NCI-H146 treated with DMSO at 0.1 percent for 48 hours (cell line): Measurements from ENCODE around the gene CD52.
"Not testable (repeated sequence)": the region's sequence is repeated elsewhere in the genome, so short reads cannot be mapped to it uniquely, and the experiment has no call there.

ENCODE experiments used
- DNase-seq: peaks from one replicate; lab custom pipeline; 2025; ENCODE audit not compliant: unreplicated experiment; lab: John Stamatoyannopoulos, UW

Gene CD52

DNA sequence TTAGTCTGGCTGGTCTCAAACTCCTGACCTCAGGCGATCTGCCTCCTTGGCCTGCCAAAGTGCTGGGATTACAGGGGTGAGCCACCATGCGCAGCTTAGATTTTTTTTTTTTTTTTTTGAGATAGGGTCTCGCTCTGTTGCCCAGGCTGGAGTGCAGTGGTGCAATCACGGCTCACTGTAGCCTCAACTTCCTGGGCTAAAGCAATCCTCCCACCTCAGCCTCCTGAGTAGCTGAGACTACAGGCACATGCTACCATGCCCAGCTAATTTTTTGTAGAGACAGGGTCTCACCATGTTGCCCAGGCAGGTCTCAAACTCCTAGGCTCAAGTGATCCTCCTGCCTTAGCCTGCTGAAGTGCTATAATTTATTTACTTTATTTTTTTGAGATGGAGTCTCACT is 11.6 kb downstream of the CD52 start:
- not testable (repeated sequence) for DNase-seq

- DNase-seq: no peak
These were observed 12.5 kb downstream of the CD52 start for GRCh38 chr1:26330276-26330675.

DNA sequence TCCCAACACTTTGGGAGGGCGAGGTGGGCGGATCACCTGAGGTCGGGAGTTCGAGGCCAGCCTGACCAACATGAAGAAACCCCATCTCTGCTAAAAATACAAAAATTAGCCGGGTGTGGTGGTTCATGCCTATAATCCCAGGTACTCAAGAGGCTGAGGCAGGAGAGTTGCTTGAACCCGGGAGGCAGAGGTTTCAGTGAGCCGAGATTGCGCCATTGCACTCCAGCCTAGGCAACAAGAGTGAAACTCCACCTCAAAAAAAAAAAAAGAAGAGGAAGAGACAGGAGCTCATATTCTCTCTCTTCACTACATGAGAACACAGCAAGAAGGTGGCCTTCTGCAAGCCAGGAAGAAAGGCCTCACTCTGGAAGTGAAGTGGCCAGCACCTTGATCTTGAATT is 15.6 kb downstream of the CD52 start:
- DNase-seq: not testable (repeated sequence)

DNA sequence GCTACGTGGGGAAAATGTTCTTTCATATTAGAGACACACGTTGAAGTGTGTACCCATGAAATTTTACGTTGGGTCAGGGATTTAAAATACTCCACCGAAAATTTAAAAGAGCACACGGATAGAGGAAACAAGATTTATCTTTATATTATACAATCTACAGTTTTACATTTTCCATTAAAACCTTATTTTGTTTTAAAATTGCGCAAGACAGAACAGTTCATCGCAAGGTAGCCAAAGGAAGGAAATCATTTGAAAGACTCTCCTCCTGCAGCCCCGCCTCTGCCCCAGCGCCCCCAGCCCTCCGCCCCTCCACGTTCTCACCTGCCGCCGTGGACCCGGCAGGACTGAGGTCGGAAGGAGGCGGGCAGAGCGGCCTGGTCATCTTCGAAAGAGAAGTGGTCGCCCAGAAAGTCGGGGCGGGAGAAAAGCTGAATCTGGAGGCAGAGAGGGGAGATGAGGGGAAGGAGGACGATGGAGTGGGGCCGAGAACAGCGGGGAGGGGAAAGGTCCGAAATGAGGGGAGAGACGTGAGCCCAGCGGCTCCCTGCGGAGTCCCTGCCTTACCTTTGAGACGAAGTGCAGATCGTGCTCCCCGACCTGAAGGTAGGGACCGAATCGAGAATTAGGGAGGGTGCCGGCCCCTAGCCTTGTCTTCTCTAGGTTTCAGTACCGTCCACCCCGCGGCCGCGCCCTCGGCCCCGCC is 18.2 kb downstream of the CD52 start:
- peak; percentile 33 for DNase-seq

DNA sequence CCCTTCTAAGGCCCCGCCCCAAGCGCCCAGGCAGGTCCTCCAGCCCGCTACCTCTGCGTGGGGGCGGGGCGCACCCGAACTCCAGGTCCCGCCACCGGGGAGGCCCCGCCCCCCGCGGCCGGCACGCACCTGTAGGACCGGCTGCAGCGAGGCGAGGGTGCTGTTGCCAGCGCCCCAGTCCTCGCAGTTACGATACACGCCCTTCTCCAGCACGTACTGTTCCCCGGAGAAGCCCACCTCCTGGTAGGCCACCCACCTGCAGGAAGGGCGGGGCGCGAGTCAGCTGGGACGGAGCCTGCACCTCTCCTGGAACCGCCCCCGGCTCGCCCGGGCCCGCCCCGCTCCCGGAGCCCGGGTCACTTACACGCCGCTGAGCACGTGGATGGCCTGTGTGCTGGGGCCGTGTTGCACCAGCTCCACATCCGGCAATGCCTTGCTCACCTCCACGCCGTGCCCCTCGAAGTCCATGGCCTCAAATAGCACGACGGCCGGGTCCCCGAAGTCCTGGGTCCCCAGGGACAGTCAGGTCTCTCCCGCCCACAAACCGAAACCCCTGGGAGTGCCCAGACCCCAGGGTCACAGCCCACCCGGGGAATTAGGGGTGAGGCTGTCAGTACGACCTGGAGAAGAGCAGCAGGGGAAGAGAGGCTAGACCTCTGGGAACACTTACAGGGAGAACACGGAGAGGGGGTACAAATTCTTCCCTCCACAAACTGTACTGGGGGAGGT is 18.9 kb downstream of the CD52 start:
- DNase-seq: peak; percentile 71

DNA sequence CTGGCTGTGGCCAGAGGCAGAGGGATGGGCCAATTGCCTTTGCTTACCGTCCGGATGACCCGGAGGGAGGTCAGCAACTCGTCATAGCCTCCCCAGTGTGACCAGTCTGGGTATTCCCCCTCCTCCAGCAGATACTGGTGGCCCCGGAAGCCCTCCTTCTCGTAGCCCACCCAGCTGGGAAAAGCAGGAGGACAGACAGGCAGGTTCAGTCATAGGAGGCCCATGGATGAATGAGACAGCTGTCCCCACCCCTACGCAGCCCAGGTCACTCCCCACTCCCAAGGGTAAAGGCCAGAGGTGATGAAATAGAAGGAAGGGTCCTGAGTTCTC is 19.4 kb downstream of the CD52 start:
- no peak for DNase-seq

- DNase-seq: no peak
These were observed 19.9 kb downstream of the CD52 start for GRCh38 chr1:26337625-26338024.

- no peak for DNase-seq
These were observed 20.9 kb downstream of the CD52 start for GRCh38 chr1:26338670-26339069.

- no peak for DNase-seq
These were observed 22.3 kb downstream of the CD52 start for GRCh38 chr1:26340047-26340481.

- DNase-seq: no peak
These were observed 26.6 kb downstream of the CD52 start for GRCh38 chr1:26344147-26344920.

GRCh38 chr1:26345718-26346117 is 28.0 kb downstream of the CD52 start:
- no peak for DNase-seq

GRCh38 chr1:26346274-26347033 is 28.7 kb downstream of the CD52 start:
- no peak for DNase-seq

GRCh38 chr1:26349188-26349876 is 31.6 kb downstream of the CD52 start:
- DNase-seq: no peak

DNA sequence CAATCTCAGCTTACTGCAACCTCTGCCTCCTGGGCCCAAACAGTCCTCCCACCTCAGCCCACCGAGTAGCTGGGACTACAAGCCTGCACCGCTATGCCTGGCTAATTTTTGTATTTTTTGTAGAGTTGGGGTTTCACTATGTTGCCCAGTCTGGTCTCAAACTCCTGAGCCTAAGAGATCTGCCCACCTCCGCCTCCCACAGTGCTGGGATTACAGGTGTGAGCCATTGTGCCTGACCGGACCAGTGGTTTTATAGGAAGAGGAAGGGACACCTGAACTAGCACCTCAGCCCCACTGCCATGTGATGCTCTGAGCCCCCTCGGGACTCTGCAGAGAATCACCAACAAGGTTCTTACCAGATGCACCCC is 32.1 kb downstream of the CD52 start:
- no peak for DNase-seq

DNA sequence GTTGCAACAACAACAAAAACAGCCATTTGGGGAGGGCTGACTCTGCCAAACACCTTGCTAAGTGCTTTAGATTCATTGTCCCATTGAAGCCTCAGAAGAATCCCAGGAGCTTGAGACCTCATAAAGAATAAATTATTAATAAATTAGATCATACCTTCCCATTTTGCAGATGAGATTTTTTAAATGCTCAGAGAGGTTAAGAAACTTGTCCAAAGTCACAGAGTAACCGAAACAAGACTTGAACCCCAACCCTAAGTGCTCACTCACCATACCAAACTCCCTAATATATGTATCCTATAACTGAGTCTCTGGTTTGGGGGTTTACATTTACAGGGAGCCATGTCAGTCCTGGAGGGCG is 32.6 kb downstream of the CD52 start:
- DNase-seq: no peak

DNA sequence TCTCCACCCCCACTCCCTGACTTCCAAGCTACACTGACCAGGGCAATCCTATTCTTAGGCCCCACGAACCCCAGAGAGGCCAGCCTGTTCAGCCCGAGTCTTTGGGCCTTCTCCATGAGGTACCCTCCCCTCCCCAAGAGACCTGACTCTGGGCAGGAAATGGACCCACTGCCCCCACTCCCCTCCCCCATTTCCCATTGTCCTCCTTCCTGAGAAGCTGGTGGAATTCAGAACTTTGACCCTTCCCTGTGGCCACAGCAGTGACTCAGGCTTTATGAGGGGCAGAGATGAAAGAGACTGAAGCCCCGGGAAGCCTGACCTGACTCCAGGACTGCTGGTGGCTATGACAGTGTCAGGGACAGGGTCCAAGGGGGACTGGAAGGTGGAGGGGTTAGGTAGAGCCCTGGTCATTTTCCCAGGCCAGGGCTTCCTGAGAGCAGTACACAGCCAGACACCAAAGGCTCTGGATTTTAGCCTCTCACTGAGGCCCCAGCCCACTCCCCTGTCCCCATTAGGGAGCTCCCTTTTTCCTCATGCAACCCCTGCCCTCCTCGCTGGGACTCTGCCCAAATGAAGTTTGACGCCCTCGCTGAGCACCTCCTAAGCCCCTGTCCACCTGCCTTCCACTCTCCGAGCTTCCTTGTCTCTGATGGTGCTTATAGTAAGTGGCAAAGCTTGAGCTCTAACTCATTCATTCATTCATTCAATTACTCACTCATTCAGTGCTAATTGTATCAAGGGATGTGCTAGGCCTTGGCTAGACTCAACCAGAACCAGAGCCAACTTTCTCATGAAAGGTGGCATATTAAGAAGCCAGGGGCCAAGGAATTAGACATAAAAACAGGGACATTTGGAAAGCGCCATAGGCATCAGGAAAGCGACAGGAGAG is 33.2 kb downstream of the CD52 start:
- DNase-seq: no peak

- DNase-seq: no peak
These were observed 34.0 kb downstream of the CD52 start for GRCh38 chr1:26351590-26352337.

GRCh38 chr1:26352338-26352679 is 34.6 kb downstream of the CD52 start:
- no peak for DNase-seq

DNA sequence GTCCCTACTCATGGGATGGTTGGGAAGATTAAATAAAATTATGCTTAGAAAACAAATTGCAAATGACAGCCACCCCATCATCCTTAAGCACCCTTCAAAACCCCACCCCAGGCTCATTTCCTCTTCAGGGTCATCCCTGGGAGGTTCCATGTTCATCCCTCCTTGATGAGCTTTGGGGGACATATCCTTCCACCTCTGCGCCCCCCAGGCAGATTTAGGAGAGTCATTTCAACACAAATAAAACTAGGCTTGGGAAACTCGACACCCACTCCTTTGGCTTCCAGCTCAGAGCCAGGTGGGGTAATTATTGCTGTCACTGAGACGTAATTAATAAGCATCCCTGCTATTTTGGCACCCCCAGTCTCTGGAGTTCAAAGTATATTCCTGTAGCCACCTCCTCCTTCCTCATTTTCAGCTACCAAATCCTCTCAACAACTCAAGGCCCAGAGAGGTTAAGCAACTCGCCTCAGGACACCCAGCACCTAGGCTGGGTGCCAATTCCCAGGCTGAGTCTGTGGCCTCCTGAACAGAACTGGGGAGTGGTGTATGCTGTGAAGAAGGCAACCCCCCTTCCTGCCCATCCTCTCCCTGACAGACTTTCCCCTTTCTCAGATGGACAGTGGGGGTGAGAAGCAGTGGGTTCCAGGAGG is 35.6 kb downstream of the CD52 start:
- DNase-seq: no peak
